HG02763 (cell line): ENCODE data around the gene RGS10.
"Not testable (repeated sequence)": the region's sequence is repeated elsewhere in the genome, so short reads cannot be mapped to it uniquely, and the experiment has no call there.

Experiments
- ATAC-seq: cut with Tn5 transposase; IDR thresholded peaks from one replicate; pipeline ENCODE4 v1.9.1; 2021; ENCODE audit warnings: mild to moderate bottlenecking, moderate library complexity; ENCODE audit not compliant: unreplicated experiment

The RGS10 gene

GRCh38 chr10:119470920-119471702 is 71.4 kb downstream of the RGS10 start:
- no peak for ATAC-seq

GRCh38 chr10:119469846-119470245 is 72.7 kb downstream of the RGS10 start:
- ATAC-seq, result no peak

GRCh38 chr10:119469325-119469707 is 73.2 kb downstream of the RGS10 start:
- ATAC-seq, result no peak

GRCh38 chr10:119468542-119469324 is 73.8 kb downstream of the RGS10 start:
- no peak for ATAC-seq

- ATAC-seq, result no peak
These were observed 75.9 kb downstream of the RGS10 start for GRCh38 chr10:119466655-119467054.

GRCh38 chr10:119466076-119466475 is 76.4 kb downstream of the RGS10 start:
- ATAC-seq, result no peak

- ATAC-seq, result no peak
These were observed 77.4 kb downstream of the RGS10 start for GRCh38 chr10:119465085-119465484.

GRCh38 chr10:119463195-119463594 is 79.3 kb downstream of the RGS10 start:
- ATAC-seq, result not testable (repeated sequence)

GRCh38 chr10:119462773-119463172 is 79.7 kb downstream of the RGS10 start:
- no peak for ATAC-seq

GRCh38 chr10:119461923-119462322 is 80.6 kb downstream of the RGS10 start:
- ATAC-seq, result no peak

GRCh38 chr10:119461380-119461779 is 81.1 kb downstream of the RGS10 start:
- ATAC-seq, result no peak

GRCh38 chr10:119460369-119461195 is 81.9 kb downstream of the RGS10 start:
- ATAC-seq, result no peak

- ATAC-seq, result no peak
These were observed 82.7 kb downstream of the RGS10 start for GRCh38 chr10:119459681-119460340.

GRCh38 chr10:119457966-119458766 is 84.4 kb downstream of the RGS10 start:
- no peak for ATAC-seq

- no peak for ATAC-seq
These were observed 86.1 kb downstream of the RGS10 start for GRCh38 chr10:119456435-119456810.

- no peak for ATAC-seq
These were observed 86.7 kb downstream of the RGS10 start for GRCh38 chr10:119455609-119456434.

GRCh38 chr10:119454990-119455389 is 87.5 kb downstream of the RGS10 start:
- no peak for ATAC-seq

GRCh38 chr10:119454316-119454715 is 88.2 kb downstream of the RGS10 start:
- no peak for ATAC-seq

GRCh38 chr10:119453313-119453712 is 89.2 kb downstream of the RGS10 start:
- no peak for ATAC-seq
